AG04449 (cell line): Measurements from ENCODE around the gene CD300A.

Experiments used
- CTCF ChIA-PET: fragments of 350-600 bp; formaldehyde crosslinking; extraction: SDS; loops from one replicate; lab custom pipeline; 2021; ENCODE audit warnings: antibody characterized with exemption; lab: Yijun Ruan, JAX
- POLR2A ChIA-PET: fragments of 400-600, 350-600 bp; formaldehyde crosslinking; extraction: SDS; loops from one replicate; lab custom pipeline; 2020; ENCODE audit warnings: antibody characterized with exemption, inconsistent platforms; lab: Yijun Ruan, JAX
- DNase-seq: peaks from one replicate; pipeline ENCODE4 v3.0.0-alpha.2; 2010; ENCODE audit warnings: low read depth, low spot score
- H3K4me3 ChIP-seq: 2 replicates; pipeline ENCODE4 v1.5.1; 2011; ENCODE audit warnings: low read depth, mild to moderate bottlenecking, control low read depth, low read length
- TF ChIP-seq, protein P1 (sequence below): IDR thresholded peaks from one replicate; pipeline ENCODE4 v1.5.1; 2011; ENCODE audit warnings: mild to moderate bottlenecking, moderate library complexity, low read length, control low read depth, inconsistent platforms; ENCODE audit not compliant: insufficient read depth; ENCODE audit errors: missing control alignments

Gene CD300A

DNA sequence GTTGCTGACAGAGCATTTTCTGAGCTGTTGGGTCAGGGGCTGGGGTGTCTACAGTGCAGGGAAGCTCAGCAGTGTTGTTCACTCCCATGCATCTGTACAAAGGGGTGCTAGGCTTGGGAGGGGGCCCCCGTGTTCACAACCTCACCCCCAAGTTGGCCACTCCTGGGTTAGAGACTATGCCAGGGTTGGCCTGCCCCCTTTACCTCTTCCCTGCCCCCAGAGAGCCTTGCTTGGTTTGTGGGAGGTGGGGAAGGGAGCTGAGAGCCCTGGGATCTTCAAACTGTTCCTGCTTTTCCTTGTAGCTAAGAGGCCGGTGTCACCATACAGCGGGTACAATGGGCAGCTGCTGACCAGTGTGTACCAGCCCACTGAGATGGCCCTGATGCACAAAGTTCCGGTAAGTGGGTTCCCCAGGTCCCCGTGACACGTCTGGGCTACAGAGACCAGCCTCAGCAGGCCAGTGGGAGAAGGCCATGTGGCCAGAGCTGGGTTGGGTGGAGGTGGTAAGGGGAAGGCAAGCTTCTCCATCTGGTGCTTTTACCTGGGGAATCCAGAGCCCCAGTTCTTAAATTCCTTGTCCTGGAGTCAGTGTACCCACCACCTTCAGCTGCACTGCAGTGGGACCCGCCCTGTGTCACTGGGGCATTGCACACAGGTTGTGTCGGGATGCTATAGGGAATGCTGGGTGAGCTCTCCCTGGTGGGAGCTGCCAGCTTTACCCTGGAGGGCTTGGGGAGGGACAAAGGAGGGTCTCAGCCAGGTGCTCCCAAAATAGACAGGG lies 22.7 kb upstream of the CD300A start:
- ChIA-PET CTCF (interaction anchor here (2.5 to 4.8 kb wide), 2 partner anchors 13 to 65 kb away, joined by 9 to 23 read pairs; no protein-coding TSS in a partner anchor), POLR2A (no interaction called here)
- H3K4me3 ChIP-seq, result no peak overlapping the region
- DNase-seq, result no peak
- TF ChIP-seq, protein P1, sequence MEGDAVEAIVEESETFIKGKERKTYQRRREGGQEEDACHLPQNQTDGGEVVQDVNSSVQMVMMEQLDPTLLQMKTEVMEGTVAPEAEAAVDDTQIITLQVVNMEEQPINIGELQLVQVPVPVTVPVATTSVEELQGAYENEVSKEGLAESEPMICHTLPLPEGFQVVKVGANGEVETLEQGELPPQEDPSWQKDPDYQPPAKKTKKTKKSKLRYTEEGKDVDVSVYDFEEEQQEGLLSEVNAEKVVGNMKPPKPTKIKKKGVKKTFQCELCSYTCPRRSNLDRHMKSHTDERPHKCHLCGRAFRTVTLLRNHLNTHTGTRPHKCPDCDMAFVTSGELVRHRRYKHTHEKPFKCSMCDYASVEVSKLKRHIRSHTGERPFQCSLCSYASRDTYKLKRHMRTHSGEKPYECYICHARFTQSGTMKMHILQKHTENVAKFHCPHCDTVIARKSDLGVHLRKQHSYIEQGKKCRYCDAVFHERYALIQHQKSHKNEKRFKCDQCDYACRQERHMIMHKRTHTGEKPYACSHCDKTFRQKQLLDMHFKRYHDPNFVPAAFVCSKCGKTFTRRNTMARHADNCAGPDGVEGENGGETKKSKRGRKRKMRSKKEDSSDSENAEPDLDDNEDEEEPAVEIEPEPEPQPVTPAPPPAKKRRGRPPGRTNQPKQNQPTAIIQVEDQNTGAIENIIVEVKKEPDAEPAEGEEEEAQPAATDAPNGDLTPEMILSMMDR, result no peak

DNA sequence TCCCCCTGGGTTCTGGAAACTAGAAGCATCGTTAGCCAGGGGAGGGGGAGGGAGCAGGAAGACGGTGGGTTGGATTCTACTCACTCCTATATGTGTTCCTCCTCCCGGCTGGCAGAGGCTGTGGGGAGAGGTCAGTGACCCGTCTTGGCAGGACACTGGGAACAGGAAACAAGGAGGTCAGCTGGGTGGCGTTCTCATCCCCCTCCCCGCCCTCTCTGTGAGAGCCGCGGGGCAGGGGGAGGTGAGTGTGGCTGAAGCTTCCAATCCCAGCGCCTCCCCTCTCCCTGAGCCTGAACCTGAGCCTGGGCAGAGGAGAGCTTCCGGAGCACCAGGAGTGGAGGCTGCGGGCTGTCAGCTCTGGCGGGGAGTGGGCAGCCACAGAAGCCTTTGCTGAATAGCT lies 22.0 kb upstream of the CD300A start:
- POLR2A ChIA-PET, result no interaction called here
- no peak for DNase-seq
- no peak overlapping the region for H3K4me3 ChIP-seq
- TF ChIP-seq, protein P1, result no peak
- CTCF ChIA-PET, result interaction anchor here (2.5 to 4.8 kb wide), 2 partner anchors 12 to 66 kb away, joined by 9 to 23 read pairs; no protein-coding TSS in a partner anchor

GRCh38 chr17:74445158-74445557 lies 21.3 kb upstream of the CD300A start:
- ChIA-PET CTCF (interaction anchor here (1.4 to 4.8 kb wide), 3 partner anchors 11 to 242 kb away, joined by 3 to 23 read pairs (median 9); no protein-coding TSS in a partner anchor), POLR2A (no interaction called here)
- TF ChIP-seq, protein P1, result no peak
- no peak for DNase-seq
- no peak overlapping the region for H3K4me3 ChIP-seq

- no peak overlapping the region for H3K4me3 ChIP-seq
- DNase-seq, result no peak
- ChIA-PET CTCF (interaction anchor here (1.4 to 4.8 kb wide), 2 partner anchors 10 to 244 kb away, joined by 3 to 23 read pairs; no protein-coding TSS in a partner anchor), POLR2A (no interaction called here)
- TF ChIP-seq, protein P1, result no peak
Measured at GRCh38 chr17:74446551-74447500, 19.6 kb upstream of the CD300A start.

DNA sequence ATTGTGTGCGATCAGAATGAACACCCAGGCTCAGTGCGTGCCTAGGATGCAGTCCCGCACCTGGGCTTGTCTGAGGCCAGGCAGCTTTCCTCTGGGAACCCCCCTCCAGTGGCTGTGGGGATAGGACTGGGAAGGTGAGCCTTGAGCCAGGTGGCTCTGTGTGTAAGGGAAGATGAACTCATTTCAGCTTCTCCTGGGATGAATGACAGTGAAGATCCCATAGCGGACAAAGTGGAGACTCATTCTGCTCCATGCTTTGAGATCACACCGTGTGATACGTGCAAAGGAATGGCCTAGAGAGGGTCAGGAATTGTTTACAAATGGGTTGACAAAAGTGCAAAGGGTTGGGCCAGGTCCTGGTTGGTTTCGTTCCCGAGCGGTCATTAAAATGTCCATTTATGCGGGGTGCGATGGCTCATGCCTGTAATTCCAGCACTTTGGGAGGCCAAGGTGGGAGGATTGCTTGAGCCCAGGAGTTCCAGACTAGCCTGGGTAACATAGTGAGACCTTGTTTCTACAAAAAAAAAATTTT lies 18.7 kb upstream of the CD300A start:
- ChIA-PET CTCF (interaction anchor here (4.8 kb wide), 1 partner anchor 9 kb away, joined by 23 read pairs; no protein-coding TSS in a partner anchor), POLR2A (no interaction called here)
- TF ChIP-seq, protein P1, result no peak
- H3K4me3 ChIP-seq, result no peak overlapping the region
- no peak for DNase-seq
